Endothelial cell (in vitro differentiated cells): ENCODE measurements around the gene NKIRAS1. TPM values are rescaled to one million over a fixed set of nuclear protein-coding genes. Genes with fewer than 3 reads are reported as not detected.

ENCODE experiments used
- DNase-seq: peaks from one replicate; pipeline ENCODE4 v3.0.0; 2021; ENCODE audit warnings: low spot score
- H3K27ac Mint-ChIP-seq: one replicate; pipeline ENCODE4 v1.8.0; 2021; ENCODE audit warnings: mixed read lengths, inconsistent platforms; ENCODE audit not compliant: unreplicated experiment
- H3K27me3 Mint-ChIP-seq: one replicate; pipeline ENCODE4 v1.8.0; 2021; ENCODE audit warnings: mild to moderate bottlenecking, moderate library complexity, mixed read lengths, inconsistent platforms; ENCODE audit not compliant: unreplicated experiment
- H3K36me3 Mint-ChIP-seq: one replicate; pipeline ENCODE4 v1.8.0; 2021; ENCODE audit warnings: mild to moderate bottlenecking, low read depth, mixed read lengths, inconsistent platforms; ENCODE audit not compliant: unreplicated experiment
- H3K4me1 Mint-ChIP-seq: one replicate; pipeline ENCODE4 v1.8.0; 2021; ENCODE audit warnings: mild to moderate bottlenecking, mixed read lengths, inconsistent platforms; ENCODE audit not compliant: unreplicated experiment
- H3K4me3 Mint-ChIP-seq: one replicate; pipeline ENCODE4 v1.8.0; 2021; ENCODE audit warnings: mild to moderate bottlenecking, mixed read lengths, inconsistent platforms; ENCODE audit not compliant: unreplicated experiment
- H3K9me3 Mint-ChIP-seq: one replicate; pipeline ENCODE4 v1.8.0; 2021; ENCODE audit warnings: mixed read lengths, inconsistent platforms; ENCODE audit not compliant: unreplicated experiment
- CTCF ChIP-seq: fragments of 200-600 bp; sonication (generic); IDR thresholded peaks from one replicate; pipeline ENCODE4 v1.5.0; 2021; ENCODE audit warnings: antibody characterized with exemption; ENCODE audit not compliant: unreplicated experiment
- total RNA-seq: library from RNA; stranded (reverse); fragmentation: NEBNext Ultra II Directional; extraction: Animal tissue kit (Norgen Biotek cat#: 25700); gene quantifications from one replicate; pipeline ENCODE4 v1.2.1, GENCODE V29; 2021; ENCODE audit not compliant: unreplicated experiment

Gene NKIRAS1
- total RNA-seq, 1 donor from 2014 or later: 4.3 TPM

- no peak for TF ChIP-seq CTCF
- Mint-ChIP-seq H3K9me3 (peaks cover 3% of the 10 kb centered on the region), H3K27ac (peak overlapping the region; percentile 49), H3K36me3 (peaks cover 45% of the 10 kb centered on the region), H3K4me1 (peaks cover 9% of the 10 kb centered on the region), H3K4me3 (peak overlapping the region; percentile 24), H3K27me3 (no peaks in the 10 kb centered on the region)
- no peak for DNase-seq
Observed at GRCh38 chr3:23894254-23895061, 22.3 kb downstream of the NKIRAS1 start.

GRCh38 chr3:23889950-23890349 is 26.8 kb downstream of the NKIRAS1 start:
- peaks cover 2% of the 10 kb centered on the region for H3K27me3 Mint-ChIP-seq
- no peak for DNase-seq
- H3K4me1 Mint-ChIP-seq: peaks cover 9% of the 10 kb centered on the region
- no peak overlapping the region for H3K4me3 Mint-ChIP-seq
- no peak for TF ChIP-seq CTCF
- H3K9me3 Mint-ChIP-seq: no peaks in the 10 kb centered on the region
- no peak overlapping the region for H3K27ac Mint-ChIP-seq
- peaks cover 12% of the 10 kb centered on the region for H3K36me3 Mint-ChIP-seq

GRCh38 chr3:23889386-23889785 is 27.4 kb downstream of the NKIRAS1 start:
- Mint-ChIP-seq H3K4me1 (peaks cover 4% of the 10 kb centered on the region), H3K27ac (no peak overlapping the region), H3K9me3 (no peaks in the 10 kb centered on the region), H3K36me3 (peaks cover 6% of the 10 kb centered on the region), H3K27me3 (peaks cover 2% of the 10 kb centered on the region), H3K4me3 (no peak overlapping the region)
- no peak for TF ChIP-seq CTCF
- DNase-seq: no peak

GRCh38 chr3:23888617-23889228 is 28.1 kb downstream of the NKIRAS1 start:
- Mint-ChIP-seq H3K27ac (no peak overlapping the region), H3K4me3 (no peak overlapping the region), H3K9me3 (no peaks in the 10 kb centered on the region), H3K4me1 (no peaks in the 10 kb centered on the region), H3K36me3 (no peaks in the 10 kb centered on the region), H3K27me3 (peaks cover 2% of the 10 kb centered on the region)
- DNase-seq: no peak
- TF ChIP-seq CTCF: peak; percentile 87

GRCh38 chr3:23886311-23886710 is 30.5 kb downstream of the NKIRAS1 start:
- Mint-ChIP-seq H3K27me3 (peaks cover 4% of the 10 kb centered on the region), H3K4me1 (peaks cover 6% of the 10 kb centered on the region), H3K36me3 (peaks cover 6% of the 10 kb centered on the region), H3K9me3 (no peaks in the 10 kb centered on the region), H3K4me3 (no peak overlapping the region), H3K27ac (no peak overlapping the region)
- TF ChIP-seq CTCF: no peak
- no peak for DNase-seq
